GM20431 (cell line): Measurements from ENCODE around the gene PPM1H.

Experiments
- in situ Hi-C: fragments of 300-500 bp; cut with MseI, MboI; formaldehyde crosslinking; loops from one replicate; pipeline ENCODE4 v1.15.0; 2020; ENCODE audit warnings: low sequenced_read_pairs; ENCODE audit not compliant: unreplicated experiment

PPM1H gene

DNA sequence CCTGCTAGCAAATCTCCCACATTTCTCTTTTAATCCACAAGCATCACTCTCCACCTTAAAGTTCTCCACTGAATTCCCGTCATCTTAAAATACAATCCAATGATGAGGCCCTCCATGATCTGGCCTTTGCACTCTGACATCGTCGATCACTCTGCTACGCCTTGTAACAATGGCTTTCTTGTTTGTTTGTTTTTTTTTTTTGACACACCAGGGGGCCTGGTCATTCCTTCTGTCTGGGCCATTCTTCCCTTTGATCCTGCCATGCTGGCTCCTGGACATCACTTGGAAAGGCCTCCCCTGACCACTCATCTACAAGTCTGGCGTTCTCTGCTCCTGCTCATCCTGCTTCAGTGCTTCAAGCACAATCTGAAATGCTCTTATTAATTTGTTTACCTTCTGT, 233.5 kb downstream of the PPM1H start:
- in situ Hi-C loops, result no loop called here

DNA sequence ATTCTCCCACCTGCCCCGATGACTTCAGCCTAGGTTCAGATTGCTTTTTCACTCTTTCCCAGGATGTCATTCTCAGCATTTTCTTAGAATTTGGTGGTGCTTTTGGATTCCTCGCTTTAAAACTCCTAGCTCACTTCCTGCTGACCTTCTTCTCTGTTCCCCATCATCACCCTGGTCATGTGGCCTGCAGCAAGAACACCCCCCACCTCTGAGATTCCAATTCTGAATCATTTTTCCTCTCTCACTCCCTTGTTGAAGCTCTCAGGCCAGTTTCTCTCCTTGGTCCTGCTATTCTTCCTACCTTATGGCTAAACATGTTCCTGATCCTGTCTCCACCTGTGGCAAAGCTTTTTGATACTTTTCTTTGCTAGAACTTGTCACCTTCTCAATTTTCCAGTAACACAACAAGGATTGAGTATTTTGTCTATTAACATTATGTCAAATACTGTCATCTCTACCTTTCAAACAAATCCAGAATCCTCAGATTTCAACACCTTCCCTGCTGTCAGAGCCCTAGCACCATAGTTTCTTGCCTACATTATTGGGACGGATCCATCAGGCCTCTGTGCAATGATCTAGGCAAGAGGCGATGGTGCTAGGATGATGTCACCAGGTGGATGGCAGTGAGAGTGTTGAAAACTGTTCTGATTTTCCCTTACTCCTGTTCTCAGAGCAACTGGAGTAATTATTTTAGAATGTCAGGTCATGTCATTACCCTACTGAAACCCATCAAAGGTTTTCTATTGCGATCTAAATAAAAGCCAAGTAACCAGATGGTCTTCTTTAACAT, 234.7 kb downstream of the PPM1H start:
- in situ Hi-C loops, result no loop called here

DNA sequence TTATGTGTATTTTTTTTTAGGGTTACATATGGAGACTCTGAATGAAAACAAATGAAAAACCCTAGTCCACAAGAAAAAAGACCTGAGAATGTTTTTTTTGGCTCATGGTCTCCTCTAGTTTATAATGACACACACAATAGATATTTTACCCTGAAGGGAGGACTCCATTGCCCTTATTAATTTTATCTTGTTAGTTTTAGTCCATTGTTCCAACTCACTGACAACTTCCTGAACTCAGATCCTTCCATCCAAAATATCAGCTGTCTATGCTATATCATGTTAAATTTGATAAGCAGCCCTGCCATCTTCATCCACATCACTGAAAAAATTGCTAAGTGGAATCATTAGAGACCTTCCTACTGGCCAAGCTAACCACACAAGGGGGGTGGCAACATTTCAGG, 236.2 kb downstream of the PPM1H start:
- in situ Hi-C loops, result no loop called here

DNA sequence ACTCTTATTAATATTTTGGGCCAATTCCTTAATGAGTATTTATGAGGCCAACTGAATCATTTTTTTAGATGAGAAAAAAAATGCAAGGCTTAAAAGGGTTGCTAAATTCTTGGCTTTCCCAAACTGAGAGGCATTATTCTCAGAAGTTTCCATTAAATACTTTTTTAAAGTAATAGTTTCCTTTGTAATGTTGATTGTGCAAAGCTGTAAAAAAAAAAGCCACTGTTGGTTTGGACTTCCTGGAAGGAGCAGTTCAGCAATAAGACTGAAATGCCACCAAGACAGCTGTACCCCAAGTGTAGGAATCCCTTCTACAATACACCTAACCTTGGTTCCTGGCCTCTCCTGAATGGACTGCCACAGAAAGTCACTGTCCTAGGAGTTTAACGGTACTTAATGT, 237.1 kb downstream of the PPM1H start:
- in situ Hi-C loops, result no loop called here

DNA sequence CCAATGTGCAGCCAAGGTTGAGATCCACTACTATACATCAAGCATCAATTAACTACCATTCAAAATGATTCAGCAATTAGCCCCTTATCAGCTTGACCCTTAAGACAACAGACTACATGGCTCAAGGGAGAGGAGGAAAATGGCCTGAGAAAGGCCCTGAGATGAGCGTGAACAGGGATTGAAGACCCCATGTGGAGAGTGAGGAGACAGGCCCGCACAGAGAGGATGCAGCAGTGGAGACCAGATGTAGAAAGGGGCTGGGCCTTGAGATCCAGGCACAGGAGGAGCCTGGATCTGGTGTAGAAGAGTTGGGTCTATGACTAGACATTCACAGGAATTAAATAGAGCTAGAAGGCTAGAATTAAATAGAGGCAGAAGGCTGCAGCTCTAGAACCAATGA, 239.3 kb downstream of the PPM1H start:
- in situ Hi-C loops, result no loop called here

DNA sequence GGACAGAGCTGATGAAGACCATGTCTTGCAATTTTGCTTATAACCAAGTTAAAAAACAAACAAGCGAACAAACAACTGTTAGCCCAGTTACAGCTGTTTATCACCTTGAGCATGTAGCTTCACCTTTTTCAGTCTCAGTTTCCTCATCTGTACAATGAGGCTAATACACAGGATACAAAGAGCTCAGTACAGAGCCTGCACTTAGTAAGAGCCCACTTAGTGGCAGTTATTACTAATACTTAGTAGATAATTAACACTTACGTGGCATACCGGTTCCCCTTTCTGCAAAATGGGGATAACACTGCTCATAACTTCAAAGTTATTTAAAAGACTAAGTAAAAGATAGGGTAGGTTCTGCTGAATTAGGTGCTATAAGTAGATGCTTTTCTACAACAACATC, 240.3 kb downstream of the PPM1H start:
- in situ Hi-C loops, result no loop called here

DNA sequence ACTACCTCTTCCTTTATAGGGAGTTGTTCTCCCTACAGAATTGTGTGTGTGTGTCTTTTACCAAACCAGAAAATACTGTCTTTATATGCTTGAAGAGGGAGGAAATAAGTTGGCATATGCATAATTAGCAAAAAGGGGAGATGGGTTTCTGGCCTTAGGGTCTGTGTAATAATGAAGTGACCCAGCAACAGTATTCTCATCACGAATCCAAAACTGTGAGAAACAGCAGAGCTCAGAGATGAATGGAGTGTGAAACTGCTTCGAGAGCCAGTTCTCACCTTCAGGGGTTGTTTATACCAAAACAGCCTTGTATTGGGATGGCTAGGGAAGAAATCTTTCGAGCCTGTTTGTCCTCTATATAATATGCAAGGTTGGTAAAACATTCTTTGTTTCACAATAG, 240.8 kb downstream of the PPM1H start:
- in situ Hi-C loops, result no loop called here

DNA sequence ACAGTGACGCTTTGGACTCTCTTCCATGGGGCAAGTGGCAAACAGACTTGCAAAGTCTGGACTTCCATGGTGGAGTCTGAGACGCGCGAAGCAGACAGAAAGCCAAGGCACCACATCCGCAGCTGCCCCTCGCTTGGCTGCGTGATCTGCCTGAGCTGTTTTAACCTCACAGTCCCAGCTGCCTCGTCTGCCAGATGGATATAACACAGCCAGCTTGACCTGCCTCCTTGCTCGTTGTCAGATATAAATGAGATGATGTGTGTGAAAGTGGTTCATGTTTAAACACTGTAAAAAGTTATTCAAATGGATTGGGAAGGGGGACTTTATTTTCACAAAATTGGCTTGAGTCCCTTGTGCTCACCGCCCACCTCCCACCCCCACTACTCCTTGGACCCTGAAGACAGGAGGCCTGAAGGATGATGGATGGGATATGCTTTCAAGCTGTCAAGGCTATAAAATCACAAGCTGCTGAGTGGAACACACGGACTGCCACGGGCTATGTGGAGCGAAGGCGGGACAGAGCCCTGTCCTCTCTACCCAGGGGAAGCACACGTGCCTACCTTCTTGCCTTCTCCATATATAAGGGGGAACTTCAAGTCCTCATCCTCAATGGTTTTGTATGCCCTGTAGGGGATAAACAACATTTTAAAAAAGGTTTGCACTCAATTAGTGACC, 241.4 kb downstream of the PPM1H start:
- in situ Hi-C loops, result no loop called here

DNA sequence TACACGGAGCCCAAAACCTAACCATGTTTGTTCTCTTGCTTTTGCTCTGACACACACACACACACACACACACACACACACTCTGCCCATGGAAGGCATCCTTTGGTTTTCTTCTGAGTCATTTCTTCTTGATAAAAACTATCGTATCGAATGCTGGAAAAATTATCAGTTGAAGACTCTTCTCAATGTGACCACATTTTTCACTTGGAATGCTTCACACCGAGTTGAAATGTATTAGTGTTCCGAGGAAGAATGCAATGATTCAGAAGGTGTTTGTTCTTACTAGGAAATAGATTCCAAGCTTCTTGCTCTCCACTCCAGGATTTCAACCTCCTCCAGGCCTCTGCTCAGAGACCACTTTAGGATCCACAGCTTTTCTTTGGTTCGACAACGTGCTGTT, 242.1 kb downstream of the PPM1H start:
- in situ Hi-C loops, result no loop called here

DNA sequence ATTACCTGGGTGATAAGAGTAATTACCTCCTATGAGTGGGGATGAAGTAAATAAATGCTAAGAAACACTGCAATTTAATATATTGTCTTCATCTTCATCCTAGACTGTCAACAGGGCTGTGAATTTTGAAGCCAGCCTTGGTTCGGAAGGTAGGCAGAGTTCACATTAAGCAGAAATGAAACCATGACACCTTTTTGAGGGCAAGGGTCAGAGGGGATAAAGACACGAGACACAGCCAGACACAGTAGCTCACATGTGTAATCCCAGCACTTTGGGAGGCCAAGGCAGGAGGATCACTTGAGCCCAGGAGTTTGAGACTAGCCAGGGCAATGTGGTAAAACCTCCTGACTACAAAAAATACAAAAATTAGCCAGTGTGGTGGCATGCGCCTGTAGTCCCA, 243.6 kb downstream of the PPM1H start:
- in situ Hi-C loops, result no loop called here

DNA sequence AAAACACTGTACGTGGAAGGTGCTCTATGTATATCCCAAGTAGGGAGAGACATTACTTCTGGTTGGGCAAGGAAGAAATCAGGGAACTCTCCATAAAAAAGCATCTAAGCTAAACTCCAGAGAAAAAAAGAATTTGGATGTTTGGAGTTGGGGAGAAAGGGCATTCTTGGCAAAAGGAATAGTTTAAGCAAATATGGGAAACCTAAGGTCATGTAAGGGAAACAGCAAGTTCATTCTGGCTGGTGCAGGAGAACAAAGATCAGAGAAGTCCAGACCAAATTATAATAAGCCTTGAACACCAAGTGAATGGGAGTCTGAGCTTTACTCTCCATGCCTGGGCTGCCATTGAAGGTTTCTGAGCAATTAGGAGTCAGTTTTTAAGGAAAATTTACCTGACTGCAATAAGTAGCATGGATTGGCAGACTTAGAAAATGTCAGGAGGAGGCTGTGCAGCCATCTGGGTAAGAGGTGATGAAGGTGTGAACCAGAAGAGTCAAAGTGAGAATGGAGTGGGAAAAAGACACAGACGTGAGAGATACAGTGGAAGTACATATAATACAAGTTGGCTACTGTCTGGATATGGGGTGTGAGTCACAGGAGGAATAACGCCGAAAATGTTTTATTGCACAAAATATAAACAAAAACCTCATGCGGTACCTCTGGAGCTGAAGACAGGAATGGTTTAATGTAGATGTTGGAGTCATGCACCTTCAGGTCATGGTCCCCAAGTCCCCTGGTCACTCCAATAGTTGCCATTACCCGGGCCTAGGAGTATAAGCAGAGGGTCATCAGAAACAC, 245.7 kb downstream of the PPM1H start:
- in situ Hi-C loops, result no loop called here

DNA sequence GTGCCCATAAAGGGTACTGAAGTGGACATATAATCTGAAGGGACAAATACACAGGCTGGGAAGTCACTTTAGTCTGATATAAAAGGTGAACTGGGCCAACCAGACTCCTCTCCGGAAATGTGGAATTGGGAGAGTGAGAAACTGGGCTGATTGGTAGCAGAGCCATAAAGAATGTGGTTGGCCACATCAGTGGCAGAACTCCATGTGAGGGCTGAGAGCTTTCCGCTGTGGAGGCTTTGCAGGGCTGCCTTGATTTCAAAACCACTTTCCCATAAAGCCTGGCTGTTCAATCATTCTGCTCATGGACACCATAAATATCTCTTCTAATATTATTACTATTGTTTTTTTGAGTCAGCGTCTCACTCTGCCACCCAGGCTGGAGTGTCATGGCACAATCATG, 248.0 kb downstream of the PPM1H start:
- in situ Hi-C loops, result no loop called here

DNA sequence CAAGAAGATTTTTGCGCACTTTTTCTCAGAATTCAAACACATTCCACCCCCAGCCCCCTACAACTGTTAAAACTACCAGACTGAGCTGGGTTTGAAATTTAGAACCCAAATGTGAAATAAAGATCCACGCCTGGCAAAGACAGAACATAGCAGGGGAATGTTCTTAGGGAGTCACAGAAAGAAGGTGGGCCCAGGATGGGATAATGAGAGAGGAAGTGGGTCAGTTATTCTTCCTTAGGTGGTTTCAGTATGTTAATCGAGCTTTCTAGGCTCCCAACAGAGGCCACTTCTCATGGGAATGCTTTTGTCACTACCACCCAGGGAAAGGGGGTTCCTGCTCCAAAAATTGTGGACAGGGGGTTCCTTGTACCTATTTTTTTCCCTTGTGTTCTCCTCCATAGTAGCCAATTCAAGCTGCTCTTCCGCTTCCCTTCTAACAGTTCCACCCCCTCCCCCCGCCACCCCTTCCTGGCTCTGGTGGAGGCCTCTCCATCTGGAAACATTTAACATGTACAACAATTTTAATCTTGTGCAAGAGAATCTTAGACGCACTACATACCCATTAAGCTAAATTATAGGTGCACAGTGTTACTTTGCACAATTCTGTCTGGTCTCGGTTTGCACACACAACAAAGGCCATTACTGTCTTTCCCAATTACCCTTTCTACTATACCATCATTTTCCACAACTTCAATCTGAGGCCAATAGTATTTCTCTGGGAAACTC, 250.2 kb downstream of the PPM1H start:
- in situ Hi-C loops, result no loop called here

DNA sequence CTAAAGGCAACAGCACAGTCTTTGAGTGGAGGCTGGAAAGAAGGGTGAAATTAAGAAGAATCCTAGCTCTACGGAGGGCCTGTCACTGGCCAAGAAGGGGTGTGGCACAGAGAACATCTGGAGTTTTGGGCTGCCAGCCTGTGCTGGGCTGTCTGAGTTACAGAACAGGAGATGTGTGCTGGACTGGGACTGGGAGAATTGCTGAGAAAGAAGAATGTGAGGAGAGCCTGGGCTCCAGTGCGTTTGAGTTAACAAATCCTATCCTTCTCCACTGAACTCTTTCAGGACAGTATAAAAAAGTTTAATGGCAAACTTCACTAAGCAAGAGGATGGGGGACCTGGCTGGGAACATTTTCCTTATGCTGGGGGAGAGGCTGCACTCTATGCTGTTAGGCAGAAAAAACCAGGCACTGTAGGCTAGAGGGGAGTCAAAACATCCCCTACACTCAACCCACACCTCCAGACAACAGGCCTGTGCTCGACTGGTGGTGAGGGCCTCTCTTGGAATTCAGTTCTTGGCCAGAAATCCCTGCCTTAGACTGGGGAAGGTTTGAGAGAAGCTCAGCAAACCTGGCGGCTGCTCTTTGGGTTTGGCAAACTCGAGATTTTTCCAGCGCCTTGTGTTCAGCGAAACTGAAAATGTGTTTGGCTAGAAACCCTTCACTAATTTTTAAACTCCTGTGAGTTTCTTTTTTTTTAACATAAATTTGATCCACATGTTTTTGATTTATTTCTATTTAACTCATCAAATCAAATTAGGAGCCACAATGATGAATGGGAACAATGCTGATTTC, 251.0 kb downstream of the PPM1H start:
- in situ Hi-C loops, result no loop called here

DNA sequence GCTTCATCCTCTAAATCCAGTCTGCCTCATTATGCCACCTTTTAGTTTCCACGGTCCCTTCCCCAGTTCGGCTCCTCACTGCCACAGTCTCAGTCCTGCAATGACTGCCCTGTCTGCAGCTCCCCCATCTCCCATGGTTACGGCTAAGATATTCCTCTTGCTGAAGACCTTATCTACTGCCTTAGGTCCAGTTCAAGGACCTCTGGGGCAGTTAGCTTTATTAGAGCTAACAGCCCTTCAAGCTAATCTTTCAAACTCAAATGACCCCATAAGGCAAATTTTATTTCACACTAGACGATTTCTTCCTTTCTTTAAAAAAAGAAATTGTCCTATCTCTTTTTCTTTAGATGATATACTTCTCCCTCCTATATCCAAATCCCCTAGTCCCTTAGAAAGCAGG, 253.6 kb downstream of the PPM1H start:
- in situ Hi-C loops, result no loop called here

DNA sequence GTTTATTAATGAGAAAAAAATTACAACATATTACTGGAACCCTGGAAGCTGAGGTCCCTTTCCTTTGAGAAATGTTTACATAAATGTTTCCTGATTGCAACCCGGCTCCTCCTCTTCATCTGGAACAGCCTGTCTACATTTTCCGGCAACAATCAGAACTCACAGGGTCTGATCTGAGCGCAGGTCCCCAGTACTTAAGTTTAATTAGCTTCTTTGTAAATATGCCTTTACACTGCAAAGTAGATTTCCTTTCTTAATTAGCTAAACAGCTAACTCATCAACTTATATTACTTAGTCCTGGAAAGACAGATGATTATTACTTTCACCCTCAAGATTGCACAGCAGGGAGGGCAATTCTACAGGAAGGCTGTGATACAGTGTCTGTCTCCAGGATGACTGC, 255.3 kb downstream of the PPM1H start:
- in situ Hi-C loops, result no loop called here

DNA sequence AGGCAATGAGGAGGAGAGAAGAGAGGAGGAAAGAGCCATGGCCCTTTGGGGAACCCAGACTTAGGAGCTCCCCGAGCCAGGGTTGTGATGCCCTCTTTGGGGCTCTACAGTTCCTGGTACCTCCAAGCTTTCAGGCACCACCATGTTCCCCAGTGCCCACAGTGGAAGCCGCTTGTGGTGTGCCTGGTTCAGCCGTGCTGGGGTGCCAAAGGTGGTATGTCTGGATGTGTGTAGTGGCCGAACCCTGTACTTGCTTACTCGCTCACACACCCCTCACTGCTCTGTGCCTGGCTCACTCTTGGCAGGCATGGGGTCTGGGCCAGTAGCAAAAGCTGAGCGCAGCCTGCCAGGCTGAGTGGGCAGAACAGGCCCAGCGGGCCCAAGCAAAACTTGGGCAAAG, 257.6 kb downstream of the PPM1H start:
- in situ Hi-C loops, result no loop called here

DNA sequence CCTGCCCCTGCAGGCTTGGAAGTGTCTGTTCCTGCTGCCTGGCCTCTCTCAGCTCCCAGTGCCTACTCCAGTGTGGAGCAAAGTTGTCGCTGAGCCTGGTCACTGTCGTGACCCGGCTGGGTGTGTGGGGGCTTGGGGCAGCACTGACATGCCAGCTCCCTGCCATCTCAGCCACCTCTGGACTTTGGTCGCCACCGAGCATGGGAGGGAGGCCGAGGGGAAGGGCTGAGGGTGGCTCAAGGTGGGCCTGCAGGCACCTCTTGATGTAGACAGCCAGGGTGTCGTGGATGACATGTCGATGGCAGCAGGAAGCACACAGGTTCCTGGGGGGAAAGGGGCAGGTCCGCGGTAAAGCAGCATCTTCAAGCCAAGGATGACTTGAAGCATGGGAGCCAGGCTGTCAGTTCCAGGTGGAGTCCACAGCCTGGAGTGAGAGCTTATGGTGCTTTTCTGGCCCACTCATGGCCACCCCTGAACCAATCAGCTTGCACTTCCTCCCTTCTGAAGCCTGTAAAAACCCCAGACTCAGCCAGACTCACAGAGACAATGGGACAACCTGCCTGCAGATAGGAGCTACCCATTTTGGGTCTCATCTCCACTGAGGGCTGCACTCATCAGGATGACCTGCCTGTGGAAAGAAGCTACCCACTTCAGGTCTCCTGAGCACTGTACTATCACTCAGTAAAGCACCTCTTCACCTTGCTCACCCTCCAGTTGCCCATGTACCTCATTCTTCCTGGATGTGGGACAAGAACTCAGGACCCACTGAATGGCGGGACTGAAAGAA, 258.2 kb downstream of the PPM1H start:
- in situ Hi-C loops, result no loop called here
